HG03139 (cell line): Measurements from ENCODE around the gene SEH1L.
"Not testable (repeated sequence)": the region's sequence is repeated elsewhere in the genome, so short reads cannot be mapped to it uniquely, and the experiment has no call there.

Experiments
- ATAC-seq: cut with Tn5 transposase; IDR thresholded peaks from one replicate; pipeline ENCODE4 v1.9.1; 2021; ENCODE audit not compliant: unreplicated experiment

SEH1L gene

GRCh38 chr18:12947285-12948049, at the start of gene SEH1L:
SEH1L (plus strand) TSS chr18:12948011; CDS start chr18:12948122, 111 bp downstream.
- peak; percentile 74 for ATAC-seq

- ATAC-seq = not testable (repeated sequence)
These were observed 46.6 kb upstream of the SEH1L start for GRCh38 chr18:12901208-12901607.

GRCh38 chr18:12904012-12904516, 43.7 kb upstream of the SEH1L start:
- ATAC-seq = no peak

GRCh38 chr18:12906119-12906518, 41.7 kb upstream of the SEH1L start:
- no peak for ATAC-seq

- no peak for ATAC-seq
These were observed 41.0 kb upstream of the SEH1L start for GRCh38 chr18:12906773-12907172.

- no peak for ATAC-seq
These were observed 40.4 kb upstream of the SEH1L start for GRCh38 chr18:12907258-12907925.

GRCh38 chr18:12908706-12909105, 39.1 kb upstream of the SEH1L start:
- no peak for ATAC-seq

GRCh38 chr18:12911025-12911928, 36.5 kb upstream of the SEH1L start:
- ATAC-seq = no peak

GRCh38 chr18:12911929-12912703, 35.7 kb upstream of the SEH1L start:
- ATAC-seq = no peak

GRCh38 chr18:12921178-12921577, 26.6 kb upstream of the SEH1L start:
- ATAC-seq = no peak

GRCh38 chr18:12922266-12922665, 25.5 kb upstream of the SEH1L start:
- no peak for ATAC-seq

GRCh38 chr18:12924616-12925015, 23.2 kb upstream of the SEH1L start:
- ATAC-seq = no peak

GRCh38 chr18:12928206-12928605, 19.6 kb upstream of the SEH1L start:
- no peak for ATAC-seq

- ATAC-seq = no peak
These were observed 19.2 kb upstream of the SEH1L start for GRCh38 chr18:12928641-12929040.

GRCh38 chr18:12929477-12930083, 18.2 kb upstream of the SEH1L start:
- ATAC-seq = no peak

- no peak for ATAC-seq
These were observed 17.4 kb upstream of the SEH1L start for GRCh38 chr18:12930376-12930775.

- no peak for ATAC-seq
These were observed 16.9 kb upstream of the SEH1L start for GRCh38 chr18:12930908-12931307.

GRCh38 chr18:12933327-12933726, 14.5 kb upstream of the SEH1L start:
- ATAC-seq = no peak

GRCh38 chr18:12934454-12935071, 13.2 kb upstream of the SEH1L start:
- no peak for ATAC-seq

- no peak for ATAC-seq
These were observed 8.6 kb upstream of the SEH1L start for GRCh38 chr18:12939162-12939561.
